ACC112 (cell line): ENCODE results near the gene CPNE4.

Experiments
- H2AFZ ChIP-seq: fragments of 200-600 bp; sonication (generic); one replicate; pipeline ENCODE4 v1.6.0; 2017; ENCODE audit warnings: antibody characterized with exemption, low read length; ENCODE audit not compliant: unreplicated experiment
- H3K27ac ChIP-seq: fragments of 200-600 bp; sonication (generic); 2 replicates; pipeline ENCODE4 v1.5.1; 2014; ENCODE audit warnings: low read depth, mild to moderate bottlenecking, antibody characterized with exemption, low read length, moderate library complexity
- H3K27me3 ChIP-seq: fragments of 200-600 bp; sonication (generic); 2 replicates; pipeline ENCODE4 v1.6.1; 2014; ENCODE audit warnings: mild to moderate bottlenecking, antibody characterized with exemption, low read length, moderate library complexity, mixed read lengths; ENCODE audit not compliant: insufficient read depth
- H3K36me3 ChIP-seq: fragments of 200-600 bp; sonication (generic); 2 replicates; pipeline ENCODE4 v1.6.1; 2016; ENCODE audit warnings: mild to moderate bottlenecking, antibody characterized with exemption, low read length, moderate library complexity, mixed read lengths; ENCODE audit not compliant: insufficient read depth
- H3K4me1 ChIP-seq: fragments of 200-600 bp; sonication (generic); one replicate; pipeline ENCODE4 v1.6.1; 2016; ENCODE audit warnings: low read length, mixed read lengths; ENCODE audit not compliant: insufficient read depth, unreplicated experiment, control insufficient read depth
- H3K4me3 ChIP-seq: fragments of 200-600 bp; sonication (generic); 2 replicates; pipeline ENCODE4 v1.5.1; 2014; ENCODE audit warnings: mild to moderate bottlenecking, low read depth, low read length
- H3K79me2 ChIP-seq: fragments of 200-600 bp; sonication (generic); one replicate; pipeline ENCODE4 v1.6.0; 2016; ENCODE audit warnings: low read length; ENCODE audit not compliant: control insufficient read depth, unreplicated experiment, insufficient read depth

CPNE4 gene

GRCh38 chr3:131658115-131658514 is 376.7 kb downstream of the CPNE4 start:
- H3K27ac ChIP-seq, result no peak overlapping the region
- H3K79me2 ChIP-seq, result no peaks in the 10 kb centered on the region
- H3K4me3 ChIP-seq, result no peak overlapping the region
- H2AFZ ChIP-seq, result no peak overlapping the region
- H3K27me3 ChIP-seq, result no peaks in the 10 kb centered on the region
- H3K4me1 ChIP-seq, result no peaks in the 10 kb centered on the region
- no peaks in the 10 kb centered on the region for H3K36me3 ChIP-seq

GRCh38 chr3:131655070-131655690 is 379.6 kb downstream of the CPNE4 start:
- Histone ChIP-seq H3K27ac (no peak overlapping the region), H2AFZ (no peak overlapping the region), H3K4me3 (no peak overlapping the region), H3K79me2 (no peaks in the 10 kb centered on the region), H3K4me1 (no peaks in the 10 kb centered on the region), H3K27me3 (no peaks in the 10 kb centered on the region), H3K36me3 (no peaks in the 10 kb centered on the region)

GRCh38 chr3:131645638-131646037 is 389.2 kb downstream of the CPNE4 start:
- Histone ChIP-seq H3K27me3 (no peaks in the 10 kb centered on the region), H3K27ac (no peak overlapping the region), H2AFZ (no peak overlapping the region), H3K4me3 (no peak overlapping the region), H3K4me1 (no peaks in the 10 kb centered on the region), H3K36me3 (no peaks in the 10 kb centered on the region), H3K79me2 (no peaks in the 10 kb centered on the region)

- no peaks in the 10 kb centered on the region for H3K36me3 ChIP-seq
- no peak overlapping the region for H3K27ac ChIP-seq
- H3K4me3 ChIP-seq, result no peak overlapping the region
Observed at GRCh38 chr3:131636266-131636775, 398.5 kb downstream of the CPNE4 start.

GRCh38 chr3:131630807-131631206 is 404.0 kb downstream of the CPNE4 start:
- H3K27ac ChIP-seq, result no peak overlapping the region
- H3K4me1 ChIP-seq, result no peaks in the 10 kb centered on the region
- no peaks in the 10 kb centered on the region; the same call in 1 of the 2 replicates for H3K27me3 ChIP-seq
- H3K79me2 ChIP-seq, result no peaks in the 10 kb centered on the region
- no peak overlapping the region for H2AFZ ChIP-seq
- no peak overlapping the region for H3K4me3 ChIP-seq
- no peaks in the 10 kb centered on the region for H3K36me3 ChIP-seq

More at GRCh38 chr3:131636266-131636775, 398.5 kb downstream of the CPNE4 start:
- no peak overlapping the region for H2AFZ ChIP-seq
- no peaks in the 10 kb centered on the region for H3K79me2 ChIP-seq
- no peaks in the 10 kb centered on the region for H3K4me1 ChIP-seq
- H3K27me3 ChIP-seq, result no peaks in the 10 kb centered on the region; the same call in 1 of the 2 replicates

GRCh38 chr3:131630097-131630496 is 404.7 kb downstream of the CPNE4 start:
- Histone ChIP-seq H3K79me2 (no peaks in the 10 kb centered on the region), H3K4me3 (no peak overlapping the region), H2AFZ (no peak overlapping the region), H3K4me1 (no peaks in the 10 kb centered on the region), H3K27ac (no peak overlapping the region), H3K36me3 (no peaks in the 10 kb centered on the region), H3K27me3 (no peaks in the 10 kb centered on the region; the same call in 1 of the 2 replicates)

- H3K27me3 ChIP-seq, result peaks cover 20% of the 10 kb centered on the region
- no peak overlapping the region for H3K27ac ChIP-seq
- no peaks in the 10 kb centered on the region for H3K79me2 ChIP-seq
Observed at GRCh38 chr3:131623431-131623830, 411.4 kb downstream of the CPNE4 start.

GRCh38 chr3:131622726-131623125 is 412.1 kb downstream of the CPNE4 start:
- Histone ChIP-seq H3K4me1 (no peaks in the 10 kb centered on the region), H3K79me2 (no peaks in the 10 kb centered on the region), H3K27me3 (peaks cover 25% of the 10 kb centered on the region), H3K36me3 (no peaks in the 10 kb centered on the region), H3K27ac (no peak overlapping the region), H3K4me3 (no peak overlapping the region), H2AFZ (no peak overlapping the region)

More at GRCh38 chr3:131623431-131623830, 411.4 kb downstream of the CPNE4 start:
- H3K36me3 ChIP-seq, result no peaks in the 10 kb centered on the region
- no peak overlapping the region for H3K4me3 ChIP-seq
- no peak overlapping the region for H2AFZ ChIP-seq
- H3K4me1 ChIP-seq, result no peaks in the 10 kb centered on the region

- H3K27ac ChIP-seq, result no peak overlapping the region
Observed at GRCh38 chr3:131620977-131621376, 413.8 kb downstream of the CPNE4 start.

GRCh38 chr3:131619821-131620220 is 415.0 kb downstream of the CPNE4 start:
- Histone ChIP-seq H2AFZ (no peak overlapping the region), H3K36me3 (no peaks in the 10 kb centered on the region), H3K79me2 (no peaks in the 10 kb centered on the region), H3K27ac (no peak overlapping the region), H3K4me1 (no peaks in the 10 kb centered on the region), H3K4me3 (no peak overlapping the region), H3K27me3 (peaks cover 36% of the 10 kb centered on the region)

More at GRCh38 chr3:131620977-131621376, 413.8 kb downstream of the CPNE4 start:
- Histone ChIP-seq H3K27me3 (peaks cover 36% of the 10 kb centered on the region), H2AFZ (no peak overlapping the region), H3K36me3 (no peaks in the 10 kb centered on the region), H3K79me2 (no peaks in the 10 kb centered on the region), H3K4me3 (no peak overlapping the region), H3K4me1 (no peaks in the 10 kb centered on the region)

- H3K27me3 ChIP-seq, result peaks cover 28% of the 10 kb centered on the region
- no peaks in the 10 kb centered on the region for H3K4me1 ChIP-seq
- H3K27ac ChIP-seq, result no peak overlapping the region
- no peak overlapping the region for H2AFZ ChIP-seq
- H3K4me3 ChIP-seq, result no peak overlapping the region
- H3K79me2 ChIP-seq, result no peaks in the 10 kb centered on the region
- H3K36me3 ChIP-seq, result no peaks in the 10 kb centered on the region
Observed at GRCh38 chr3:131616719-131617118, 418.1 kb downstream of the CPNE4 start.
